ENCODE results near the gene ALDH16A1. TPM values are rescaled to one million over a fixed set of nuclear protein-coding genes. Genes with fewer than 3 reads are reported as not detected.

ALDH16A1 gene
- total and polyA plus RNA-seq, 2 donors (not counting 1 experiment from before 2014, with no cell fraction given): 65.8 to 105 TPM

- H3K4me1 ChIP-seq (ENCODE audit: control insufficient read depth in 2 of 2, insufficient read depth in 2 of 2, low read length in 2 of 2): peaks cover 34 to 46% of the 10 kb centered on the region in 2 donors
- no peaks in the 10 kb centered on the region for H4K20me1 ChIP-seq (ENCODE audit: control insufficient read depth, insufficient read depth, low read length, poor library complexity, severe bottlenecking)
- H3K9ac ChIP-seq (ENCODE audit: low read length): peak overlapping the region; percentile 12
- H3K79me2 ChIP-seq (ENCODE audit: control insufficient read depth, insufficient read depth, low read length): no peaks in the 10 kb centered on the region
- peak overlapping the region; percentile 71 for H3K4me2 ChIP-seq (replicated peaks; ENCODE audit: low read depth, low read length, poor library complexity, severe bottlenecking)
- H3K9me3 ChIP-seq (ENCODE audit: control extremely low read depth in 1 of 3, control insufficient read depth in 2 of 3, insufficient read depth in 1 of 3, low read length in 2 of 3): peaks cover 0 to 3% (median 0%) of the 10 kb centered on the region in 3 donors
- intact Hi-C loops (cut with micrococcal nuclease): loop anchor here (2.0 kb wide), 1 partner anchor 15 kb away; the partner anchor contains the start of gene GFY
- no peaks in the 10 kb centered on the region for H3K36me3 ChIP-seq (replicated peaks in 1 of 2; ENCODE audit: control extremely low read depth in 1 of 2, control insufficient read depth in 1 of 2, extremely low read depth in 1 of 2, insufficient read depth in 2 of 2, low read length in 1 of 2)
- H3K4me3 Mint-ChIP-seq: peak overlapping the region; percentile 52
- ATAC-seq (ENCODE audit: low read depth) (peak; percentile 85), DNase-seq (peak; percentile 71)
- H3K27me3 ChIP-seq (replicated peaks in 1 of 4; ENCODE audit: control extremely low read depth in 1 of 4, control insufficient read depth in 3 of 4, insufficient read depth in 4 of 4, low read length in 3 of 4): no peaks in the 10 kb centered on the region
- peaks cover 46% of the 10 kb centered on the region for H3K4me1 Mint-ChIP-seq
- POLR2A ChIA-PET: interaction anchor here (0.7 to 1.2 kb wide), 3 partner anchors 12 to 69 kb away, joined by 3 to 5 read pairs (median 3); no protein-coding TSS in a partner anchor
- peak overlapping the region; percentile 50 to 55 for H3K27ac ChIP-seq (ENCODE audit: low read length in 2 of 2)
- H3K27ac Mint-ChIP-seq: peak overlapping the region; percentile 60
- CTCF ChIA-PET: interaction anchor here (0.6 to 4.4 kb wide), 11 partner anchors 8 to 184 kb away, joined by 3 to 25 read pairs (median 3); no protein-coding TSS in a partner anchor
- peak overlapping the region in 1 of 5 experiments; percentile 45 for H3K4me3 ChIP-seq (ENCODE audit: control extremely low read depth in 1 of 5, extremely low read depth in 1 of 5, insufficient read depth in 1 of 5, low read depth in 2 of 5, low read length in 4 of 5)
- H3K9me3 Mint-ChIP-seq (ENCODE audit: insufficient read depth): no peaks in the 10 kb centered on the region
- 60% methylated on average over 3 of the region's 5 CpGs for WGBS (ENCODE audit: insufficient coverage)
- H2AFZ ChIP-seq (ENCODE audit: insufficient read depth, low read depth, low read length, poor library complexity, severe bottlenecking): peak overlapping the region; percentile 74
- no peaks in the 10 kb centered on the region for H3K27me3 Mint-ChIP-seq
- TF ChIP-seq EZH2 (IDR thresholded peaks at IDR 0.05; ENCODE audit: borderline replicate concordance, insufficient read depth, low read depth, low read length, poor library complexity, severe bottlenecking): no peak
- TF ChIP-seq, protein P1, sequence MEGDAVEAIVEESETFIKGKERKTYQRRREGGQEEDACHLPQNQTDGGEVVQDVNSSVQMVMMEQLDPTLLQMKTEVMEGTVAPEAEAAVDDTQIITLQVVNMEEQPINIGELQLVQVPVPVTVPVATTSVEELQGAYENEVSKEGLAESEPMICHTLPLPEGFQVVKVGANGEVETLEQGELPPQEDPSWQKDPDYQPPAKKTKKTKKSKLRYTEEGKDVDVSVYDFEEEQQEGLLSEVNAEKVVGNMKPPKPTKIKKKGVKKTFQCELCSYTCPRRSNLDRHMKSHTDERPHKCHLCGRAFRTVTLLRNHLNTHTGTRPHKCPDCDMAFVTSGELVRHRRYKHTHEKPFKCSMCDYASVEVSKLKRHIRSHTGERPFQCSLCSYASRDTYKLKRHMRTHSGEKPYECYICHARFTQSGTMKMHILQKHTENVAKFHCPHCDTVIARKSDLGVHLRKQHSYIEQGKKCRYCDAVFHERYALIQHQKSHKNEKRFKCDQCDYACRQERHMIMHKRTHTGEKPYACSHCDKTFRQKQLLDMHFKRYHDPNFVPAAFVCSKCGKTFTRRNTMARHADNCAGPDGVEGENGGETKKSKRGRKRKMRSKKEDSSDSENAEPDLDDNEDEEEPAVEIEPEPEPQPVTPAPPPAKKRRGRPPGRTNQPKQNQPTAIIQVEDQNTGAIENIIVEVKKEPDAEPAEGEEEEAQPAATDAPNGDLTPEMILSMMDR (IDR thresholded peaks at IDR 0.05): no peak
Measured at GRCh38 chr19:49409441-49410029, 43.5 kb upstream of the ALDH16A1 start.

All from B cell (primary cell).